ENCODE results near the gene PATJ. TPM values are rescaled to one million over a fixed set of nuclear protein-coding genes. Genes with fewer than 3 reads are reported as not detected.
"Not testable (repeated sequence)": the region's sequence is repeated elsewhere in the genome, so short reads cannot be mapped to it uniquely, and the experiment has no call there.

The PATJ gene, protein sequence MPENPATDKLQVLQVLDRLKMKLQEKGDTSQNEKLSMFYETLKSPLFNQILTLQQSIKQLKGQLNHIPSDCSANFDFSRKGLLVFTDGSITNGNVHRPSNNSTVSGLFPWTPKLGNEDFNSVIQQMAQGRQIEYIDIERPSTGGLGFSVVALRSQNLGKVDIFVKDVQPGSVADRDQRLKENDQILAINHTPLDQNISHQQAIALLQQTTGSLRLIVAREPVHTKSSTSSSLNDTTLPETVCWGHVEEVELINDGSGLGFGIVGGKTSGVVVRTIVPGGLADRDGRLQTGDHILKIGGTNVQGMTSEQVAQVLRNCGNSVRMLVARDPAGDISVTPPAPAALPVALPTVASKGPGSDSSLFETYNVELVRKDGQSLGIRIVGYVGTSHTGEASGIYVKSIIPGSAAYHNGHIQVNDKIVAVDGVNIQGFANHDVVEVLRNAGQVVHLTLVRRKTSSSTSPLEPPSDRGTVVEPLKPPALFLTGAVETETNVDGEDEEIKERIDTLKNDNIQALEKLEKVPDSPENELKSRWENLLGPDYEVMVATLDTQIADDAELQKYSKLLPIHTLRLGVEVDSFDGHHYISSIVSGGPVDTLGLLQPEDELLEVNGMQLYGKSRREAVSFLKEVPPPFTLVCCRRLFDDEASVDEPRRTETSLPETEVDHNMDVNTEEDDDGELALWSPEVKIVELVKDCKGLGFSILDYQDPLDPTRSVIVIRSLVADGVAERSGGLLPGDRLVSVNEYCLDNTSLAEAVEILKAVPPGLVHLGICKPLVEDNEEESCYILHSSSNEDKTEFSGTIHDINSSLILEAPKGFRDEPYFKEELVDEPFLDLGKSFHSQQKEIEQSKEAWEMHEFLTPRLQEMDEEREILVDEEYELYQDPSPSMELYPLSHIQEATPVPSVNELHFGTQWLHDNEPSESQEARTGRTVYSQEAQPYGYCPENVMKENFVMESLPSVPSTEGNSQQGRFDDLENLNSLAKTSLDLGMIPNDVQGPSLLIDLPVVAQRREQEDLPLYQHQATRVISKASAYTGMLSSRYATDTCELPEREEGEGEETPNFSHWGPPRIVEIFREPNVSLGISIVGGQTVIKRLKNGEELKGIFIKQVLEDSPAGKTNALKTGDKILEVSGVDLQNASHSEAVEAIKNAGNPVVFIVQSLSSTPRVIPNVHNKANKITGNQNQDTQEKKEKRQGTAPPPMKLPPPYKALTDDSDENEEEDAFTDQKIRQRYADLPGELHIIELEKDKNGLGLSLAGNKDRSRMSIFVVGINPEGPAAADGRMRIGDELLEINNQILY (N-terminal part only)
- 100 to 1,000 TPM in 1 of 8 experiments, 10 to 100 TPM in 6, 1 to 10 TPM in 1; 2.7 to 173 (median 22.4) TPM for total RNA-seq

DNA sequence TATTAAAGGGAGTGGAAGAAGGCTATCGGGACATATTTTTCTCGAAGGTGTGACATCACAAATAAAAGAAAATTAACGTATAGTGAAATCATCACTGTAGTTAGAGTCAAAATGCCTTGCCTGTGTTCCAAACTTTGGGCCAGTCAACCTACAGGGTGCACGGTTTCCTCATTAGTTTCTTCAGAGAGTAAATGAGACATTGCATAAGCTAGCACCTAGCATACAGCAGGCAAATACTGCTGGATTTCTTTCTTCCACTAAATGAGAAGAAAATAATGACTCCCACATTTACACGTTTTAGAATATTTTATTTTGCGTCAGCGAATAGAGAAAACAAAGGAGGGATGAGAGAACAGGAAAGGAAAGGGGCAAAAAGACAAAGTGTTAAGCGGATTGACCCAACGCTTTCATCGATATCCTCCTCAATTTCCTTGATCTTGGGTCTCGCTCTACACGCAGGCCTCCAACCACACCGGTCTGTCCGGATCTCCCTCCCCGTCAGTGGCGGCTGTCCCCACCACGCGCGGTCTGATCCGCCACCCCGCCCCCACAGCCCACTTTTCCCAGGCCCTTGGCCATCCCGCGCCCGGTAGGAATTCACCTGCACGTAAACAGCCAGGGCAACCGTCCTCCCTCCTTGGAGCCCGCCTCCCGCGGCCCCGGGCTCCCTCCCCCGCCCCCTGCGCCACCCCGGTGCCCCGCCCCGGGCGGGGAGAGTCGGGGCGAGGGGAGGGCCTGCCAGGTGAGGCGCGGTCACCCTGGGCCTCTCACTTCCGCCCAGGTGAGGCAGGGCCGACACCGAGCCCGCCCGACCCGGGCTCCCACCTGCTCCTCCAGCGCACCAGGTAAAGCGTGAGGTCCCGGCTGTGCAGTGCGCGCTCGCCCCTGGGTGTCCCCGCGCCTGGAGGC lies at the start of gene PATJ:
PATJ (plus strand) TSS at position 770 of the 909 bp plus-strand sequence. CDS start 20,413 bp downstream, outside the sequence.
- Histone ChIP-seq H3K4me1 (replicated peaks in 1 of 2) (peaks cover 7 to 12% of the 10 kb centered on the region in 2 donors), H3K4me3 (peak within 1 kb of the TSS; percentile 52 to 90 (median 65)), H3K27ac (peak within 1 kb of the TSS; percentile 62 to 75)
- peak; percentile 50 to 78 (median 69) for ATAC-seq (replicated peaks in 6 of 8)
- in situ Hi-C loops (cut with MboI; ENCODE audit: low pct_unique_long_range_greater_than_20kb in 2 of 9, low sequenced_read_pairs in 9 of 9, unreplicated experiment in 9 of 9): no loop called here
- WGBS, 10 experiments: 21 to 67% (median 28%) methylated on average over 3 to 12 of the region's 54 CpGs

DNA sequence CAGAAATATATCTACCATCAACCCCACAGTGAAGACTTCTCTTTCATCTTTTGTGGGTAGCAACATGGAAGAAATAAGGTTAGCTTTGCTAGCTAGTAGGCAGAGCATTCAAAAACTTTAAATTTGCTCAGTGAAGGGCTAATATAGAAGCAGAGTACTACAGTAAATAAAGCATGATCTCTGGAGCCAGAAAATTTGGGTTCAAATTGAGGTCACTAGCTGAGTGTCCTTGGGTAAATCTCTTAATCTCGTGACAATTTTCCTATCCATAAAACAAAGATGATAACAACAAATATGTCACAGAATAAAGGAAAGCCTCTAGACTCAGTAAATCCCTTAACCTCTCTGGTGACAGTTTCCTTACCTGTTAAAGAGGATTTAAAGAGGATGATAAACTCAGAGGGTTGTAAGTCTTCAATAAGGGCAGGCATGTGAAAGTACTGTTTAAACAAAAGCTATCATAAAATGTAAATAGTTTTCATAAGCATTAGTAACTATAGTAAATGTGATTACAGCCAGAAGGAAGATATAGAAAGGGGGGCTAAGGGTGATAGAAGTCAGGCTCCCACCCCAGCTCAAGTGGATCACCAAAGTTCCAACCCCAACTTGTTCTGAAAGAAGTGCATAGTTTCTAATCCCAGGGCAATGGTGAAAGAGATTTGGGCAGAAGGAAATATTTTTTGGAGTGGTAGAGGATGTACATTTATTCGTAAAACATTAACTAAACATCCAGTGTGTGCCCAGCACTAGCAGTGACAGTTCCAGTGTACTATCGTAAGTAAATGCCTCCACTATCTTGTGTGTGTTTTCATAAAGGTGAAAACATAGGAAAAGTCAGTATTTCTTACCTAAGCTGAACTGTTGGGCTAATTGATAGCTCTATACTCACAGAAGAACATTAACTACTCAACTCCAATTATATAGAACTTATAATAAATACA lies 42.1 kb upstream of the PATJ start:
- H3K27ac ChIP-seq: peak overlapping the region in 1 of 2 donors; percentile 39
- in situ Hi-C loops (cut with MboI; ENCODE audit: low pct_unique_long_range_greater_than_20kb in 2 of 9, low sequenced_read_pairs in 9 of 9, unreplicated experiment in 9 of 9): no loop called here
- ATAC-seq (replicated peaks in 6 of 8): no peak
- 44 to 100% (median 95%) methylated on average over 1 to 3 of the region's 3 CpGs for WGBS, 10 experiments
- H3K4me3 ChIP-seq: no peak overlapping the region
- H3K4me1 ChIP-seq (replicated peaks in 1 of 2): no peaks in the 10 kb centered on the region

DNA sequence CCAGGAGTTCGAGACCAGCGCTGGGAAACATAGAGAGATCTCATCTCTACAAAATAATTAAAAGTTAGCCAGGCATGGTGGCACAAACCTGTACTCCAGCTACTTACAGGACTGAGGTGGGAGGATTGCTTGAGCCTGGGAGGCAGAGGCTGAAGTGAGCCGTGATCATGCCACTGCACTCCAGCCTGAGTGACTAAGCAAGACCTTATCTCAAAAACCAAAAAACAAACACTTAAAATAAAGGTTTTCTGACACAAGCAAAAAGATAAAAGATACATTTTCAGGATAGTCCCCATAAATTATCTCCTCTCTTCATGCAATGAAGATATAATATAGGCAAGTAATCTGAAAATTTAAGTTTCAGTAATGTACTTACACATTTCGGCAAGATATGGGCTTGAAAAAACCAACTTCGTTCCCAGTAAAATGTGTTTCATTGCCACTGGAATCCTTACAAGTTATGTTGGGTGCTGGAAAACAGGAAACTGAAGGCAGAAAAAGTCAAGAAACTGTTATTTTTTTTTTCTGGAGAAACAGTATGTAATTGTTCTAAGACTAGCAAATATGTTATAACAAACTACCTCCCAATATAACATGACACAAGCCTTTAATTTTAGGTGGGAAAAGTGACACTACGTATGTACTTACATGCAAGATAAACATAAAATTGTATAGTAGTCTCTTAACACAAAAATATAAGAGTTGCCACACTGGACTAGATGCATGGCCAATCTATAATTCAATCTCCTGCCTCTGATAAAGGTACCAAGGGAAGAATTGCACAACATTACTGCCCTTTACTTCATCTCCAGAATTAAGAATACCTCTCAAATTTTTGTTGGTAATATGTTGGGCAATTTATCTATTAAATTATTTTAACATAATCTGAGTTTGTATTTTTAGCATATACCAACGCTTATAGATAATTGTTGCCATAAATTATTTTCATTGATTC lies 33.0 kb upstream of the PATJ start:
- Histone ChIP-seq H3K4me3 (no peak overlapping the region), H3K27ac (no peak overlapping the region), H3K4me1 (replicated peaks in 1 of 2) (no peaks in the 10 kb centered on the region)
- WGBS, 10 experiments: 92 to 100% (median 100%) methylated on average over 1 to 7 of the region's 7 CpGs
- in situ Hi-C loops (cut with MboI; ENCODE audit: low pct_unique_long_range_greater_than_20kb in 2 of 9, low sequenced_read_pairs in 9 of 9, unreplicated experiment in 9 of 9): no loop called here
- no peak for ATAC-seq (replicated peaks in 6 of 8)

DNA sequence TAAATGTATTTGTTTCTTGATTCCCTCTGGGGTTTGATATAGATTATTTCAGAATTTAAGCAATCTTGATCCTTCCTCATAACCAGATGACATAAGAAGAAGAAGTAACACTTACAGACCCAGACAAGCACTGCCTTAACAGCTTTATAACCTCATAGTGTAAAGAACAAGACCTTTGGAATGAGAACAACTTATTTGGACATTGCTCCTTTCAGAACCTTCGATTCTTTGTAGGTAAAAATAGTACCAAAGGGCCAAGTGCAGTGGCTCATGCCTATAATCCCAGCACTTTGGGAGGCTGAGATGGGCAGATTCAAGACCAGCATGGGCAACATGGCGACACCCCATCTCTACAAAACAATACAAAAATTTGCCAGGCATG lies 32.4 kb upstream of the PATJ start:
- no peak for ATAC-seq (replicated peaks in 6 of 8)
- in situ Hi-C loops (cut with MboI; ENCODE audit: low pct_unique_long_range_greater_than_20kb in 2 of 9, low sequenced_read_pairs in 9 of 9, unreplicated experiment in 9 of 9): no loop called here
- 94 to 100% (median 100%) methylated on average over 1 to 2 of the region's 2 CpGs; no CpG with 5 or more reads in 3 of the 10 experiments for WGBS, 10 experiments
- Histone ChIP-seq H3K4me1 (replicated peaks in 1 of 2) (no peaks in the 10 kb centered on the region), H3K27ac (no peak overlapping the region), H3K4me3 (no peak overlapping the region)

DNA sequence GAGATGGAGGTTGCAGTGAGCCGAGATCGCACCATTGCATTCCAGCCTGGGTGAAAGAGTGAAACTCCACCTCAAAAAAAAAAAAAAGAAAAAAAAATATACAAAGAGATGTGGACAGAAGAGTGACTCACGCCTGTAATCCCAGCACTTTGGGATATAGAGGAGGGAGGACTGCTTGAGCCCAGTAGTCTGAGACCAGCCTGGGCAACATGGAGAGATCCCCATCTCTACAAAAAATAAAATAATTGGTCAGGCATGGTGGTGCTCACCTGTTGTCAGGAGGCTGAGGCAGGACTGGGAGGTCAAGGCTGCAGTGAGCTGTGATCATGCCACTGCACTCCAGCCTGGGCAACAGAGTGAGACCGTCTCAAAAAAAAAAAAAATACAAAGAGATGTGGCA lies 31.0 kb upstream of the PATJ start:
- in situ Hi-C loops (cut with MboI; ENCODE audit: low pct_unique_long_range_greater_than_20kb in 2 of 9, low sequenced_read_pairs in 9 of 9, unreplicated experiment in 9 of 9); H3K4me3 ChIP-seq; H3K4me1 ChIP-seq (replicated peaks in 1 of 2); ATAC-seq (replicated peaks in 6 of 8); H3K27ac ChIP-seq: not testable (repeated sequence)
- WGBS, 10 experiments: 83 to 100% (median 95%) methylated on average over 2 to 4 of the region's 4 CpGs; no CpG with 5 or more reads in 3 of the 10 experiments

GRCh38 chr1:61711969-61712368 lies 30.3 kb upstream of the PATJ start:
- ATAC-seq (replicated peaks in 6 of 8): no peak
- no peaks in the 10 kb centered on the region for H3K4me1 ChIP-seq (replicated peaks in 1 of 2)
- no peak overlapping the region for H3K27ac ChIP-seq
- in situ Hi-C loops (cut with MboI; ENCODE audit: low pct_unique_long_range_greater_than_20kb in 2 of 9, low sequenced_read_pairs in 9 of 9, unreplicated experiment in 9 of 9): no loop called here
- no peak overlapping the region for H3K4me3 ChIP-seq

DNA sequence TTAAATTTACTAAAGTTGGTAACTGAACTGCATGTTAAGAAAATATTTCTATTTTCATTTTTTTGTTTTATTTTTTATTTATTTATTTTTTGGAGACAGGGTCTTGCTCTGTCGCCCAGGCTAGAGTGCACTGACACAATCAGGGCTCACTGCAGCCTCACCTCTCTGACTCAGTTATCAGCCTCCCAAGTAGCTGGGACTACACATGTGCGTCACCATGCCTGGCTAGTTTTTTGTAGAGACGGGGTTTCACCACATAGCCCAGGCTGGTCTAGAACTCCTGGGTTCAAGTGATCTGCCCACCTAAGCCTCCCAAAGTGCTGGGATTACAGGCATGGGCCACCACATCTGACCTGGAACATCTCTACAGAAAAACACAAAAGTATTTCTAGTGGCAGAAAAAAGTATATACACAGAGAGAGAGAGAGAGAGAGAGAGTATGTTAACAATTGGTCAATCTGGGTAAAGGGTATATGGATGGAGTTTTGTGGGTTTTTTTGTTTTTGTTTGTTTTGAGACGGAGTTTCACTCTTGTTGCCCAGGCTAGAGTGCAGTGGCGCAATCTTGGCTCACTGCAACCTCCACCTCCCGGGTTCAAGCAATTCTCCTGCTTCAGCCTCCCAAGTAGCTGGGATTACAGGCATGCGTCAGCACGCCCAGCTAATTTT lies 23.1 kb upstream of the PATJ start:
- in situ Hi-C loops (cut with MboI; ENCODE audit: low pct_unique_long_range_greater_than_20kb in 2 of 9, low sequenced_read_pairs in 9 of 9, unreplicated experiment in 9 of 9); H3K4me1 ChIP-seq (replicated peaks in 1 of 2); ATAC-seq (replicated peaks in 6 of 8); H3K27ac ChIP-seq; H3K4me3 ChIP-seq: not testable (repeated sequence)
- WGBS, 10 experiments: 86 to 100% (median 98%) methylated on average over 1 to 7 of the region's 8 CpGs; no CpG with 5 or more reads in 1 of the 10 experiments

DNA sequence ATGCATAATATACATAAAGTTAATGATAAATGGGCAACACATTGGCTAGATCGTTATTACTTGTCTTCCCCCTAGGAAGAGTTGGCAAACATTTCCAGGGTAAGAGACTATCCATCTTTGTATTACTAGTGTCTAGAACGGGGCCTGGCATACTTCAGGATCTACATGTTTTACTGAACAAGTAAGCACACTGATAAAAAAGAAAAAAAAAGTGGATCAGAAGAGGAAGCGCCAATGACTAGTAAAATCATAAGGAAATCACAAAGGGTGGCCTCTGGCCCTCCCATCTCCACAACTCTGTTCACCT lies 17.8 kb upstream of the PATJ start:
- Histone ChIP-seq H3K27ac (peak overlapping the region; percentile 86 to 87), H3K4me3 (peak overlapping the region; percentile 86 to 97 (median 96)), H3K4me1 (replicated peaks in 1 of 2) (peaks cover 4 to 10% of the 10 kb centered on the region in 2 donors)
- WGBS, 10 experiments: 0 to 20% (median 2%) methylated on average over 1 to 3 of the region's 3 CpGs
- in situ Hi-C loops (cut with MboI; ENCODE audit: low pct_unique_long_range_greater_than_20kb in 2 of 9, low sequenced_read_pairs in 9 of 9, unreplicated experiment in 9 of 9): no loop called here
- no peak for ATAC-seq (replicated peaks in 6 of 8)

GRCh38 chr1:61724813-61725694 lies 17.2 kb upstream of the PATJ start, which contains the start of gene TM2D1:
TSS of gene TM2D1 (minus strand) at chr1:61725141. CDS start at chr1:61725120, 21 bp downstream.
- 0 to 9% (median 1%) methylated on average over 1 to 37 of the region's 45 CpGs for WGBS, 10 experiments
- Histone ChIP-seq H3K4me3 (peak within 1 kb of the TSS; percentile 86 to 97 (median 96)), H3K27ac (peak within 1 kb of the TSS; percentile 86 to 87), H3K4me1 (replicated peaks in 1 of 2) (peaks cover 4 to 10% of the 10 kb centered on the region in 2 donors)
- ATAC-seq (replicated peaks in 6 of 8): peak; percentile 95 to 99 (median 99)
- in situ Hi-C loops (cut with MboI; ENCODE audit: low pct_unique_long_range_greater_than_20kb in 2 of 9, low sequenced_read_pairs in 9 of 9, unreplicated experiment in 9 of 9): no loop called here

All from motor neuron (in vitro differentiated cells).